Neuronal stem cell (in vitro differentiated cells): ENCODE measurements around the gene NAV2.

Source experiments
- DNase-seq: peaks from one replicate; pipeline ENCODE4 v3.0.0-alpha.2; 2013; ENCODE audit warnings: low spot score
- H2AFZ ChIP-seq: one replicate; pipeline ENCODE4 v1.6.1; 2013; ENCODE audit warnings: mild to moderate bottlenecking, low read length, inconsistent platforms
- H2AK5ac ChIP-seq: 2 replicates; pipeline ENCODE4 v1.6.1; 2013; ENCODE audit warnings: low read depth, mild to moderate bottlenecking, inconsistent platforms, low read length, moderate library complexity, mixed read lengths
- H2BK120ac ChIP-seq: 2 replicates; pipeline ENCODE4 v1.6.1; 2013; ENCODE audit warnings: low read depth, mild to moderate bottlenecking, inconsistent platforms, low read length, moderate library complexity, mixed read lengths
- H2BK12ac ChIP-seq: one replicate; pipeline ENCODE4 v1.6.1; 2013; ENCODE audit warnings: low read length, inconsistent platforms
- H2BK15ac ChIP-seq: 2 replicates; pipeline ENCODE4 v1.6.1; 2013; ENCODE audit warnings: mild to moderate bottlenecking, low read length, inconsistent platforms, mixed read lengths
- H2BK5ac ChIP-seq: one replicate; pipeline ENCODE4 v1.6.1; 2013; ENCODE audit warnings: inconsistent platforms, mild to moderate bottlenecking, low read length, moderate library complexity
- H3K14ac ChIP-seq: one replicate; pipeline ENCODE4 v1.6.1; 2013; ENCODE audit warnings: low read length, inconsistent platforms
- H3K18ac ChIP-seq: 2 replicates; pipeline ENCODE4 v1.6.1; 2013; ENCODE audit warnings: low read length, inconsistent platforms
- H3K23ac ChIP-seq: 2 replicates; pipeline ENCODE4 v1.6.1; 2013; ENCODE audit warnings: low read depth, mild to moderate bottlenecking, mixed read lengths, low read length, inconsistent platforms; ENCODE audit not compliant: poor library complexity
- H3K27ac ChIP-seq: replicated peaks from 3 replicates; pipeline ENCODE4 v1.5.1; 2013; ENCODE audit warnings: low read length, inconsistent platforms
- H3K27me3 ChIP-seq, 3 experiments: 2 replicates each; pipeline ENCODE4 v1.6.1; 2013; ENCODE audit warnings: low read length in 3 of 3, mild to moderate bottlenecking in 2 of 3, inconsistent platforms in 1 of 3, low read depth in 1 of 3, mixed read lengths in 1 of 3, moderate library complexity in 1 of 3; ENCODE audit not compliant: control insufficient read depth in 3 of 3, insufficient read depth in 3 of 3
- H3K36me3 ChIP-seq, 2 donors: replicated peaks in 1 of 2; 2 replicates each; pipeline ENCODE4 v1.6.1; 2013; ENCODE audit warnings: low read length in 2 of 2; ENCODE audit not compliant: control insufficient read depth in 2 of 2, insufficient read depth in 2 of 2
- H3K4ac ChIP-seq: 2 replicates; pipeline ENCODE4 v1.6.1; 2013; ENCODE audit warnings: inconsistent platforms, mild to moderate bottlenecking, low read length, moderate library complexity
- H3K4me1 ChIP-seq, 2 donors: 1 replicate in 1 of 2; 2 replicates in 1 of 2; pipeline ENCODE4 v1.6.1; 2013; ENCODE audit warnings: low read length in 2 of 2, low read depth in 1 of 2; ENCODE audit not compliant: control insufficient read depth in 2 of 2, insufficient read depth in 1 of 2
- H3K4me2 ChIP-seq: one replicate; pipeline ENCODE4 v1.6.1; 2013; ENCODE audit warnings: mild to moderate bottlenecking, low read length, inconsistent platforms; ENCODE audit not compliant: insufficient read depth, poor library complexity, severe bottlenecking
- H3K4me3 ChIP-seq, 2 donors: 2 replicates each; pipeline ENCODE4 v1.5.1; 2013; ENCODE audit warnings: low read length in 2 of 2, mild to moderate bottlenecking in 2 of 2, inconsistent platforms in 1 of 2, moderate library complexity in 1 of 2
- H3K79me1 ChIP-seq: one replicate; pipeline ENCODE4 v1.6.1; 2013; ENCODE audit warnings: low read depth, mild to moderate bottlenecking, inconsistent platforms, low read length, moderate library complexity
- H3K9ac ChIP-seq: one replicate; pipeline ENCODE4 v1.6.1; 2013; ENCODE audit warnings: mild to moderate bottlenecking, low read depth, low read length, inconsistent platforms; ENCODE audit not compliant: poor library complexity
- H3K9me3 ChIP-seq, 2 donors: replicated peaks in 1 of 2; 2 replicates each; pipeline versions ENCODE3 to v1.6.1; 2013; ENCODE audit warnings: low read length in 2 of 2, mild to moderate bottlenecking in 2 of 2, inconsistent platforms in 1 of 2, low read depth in 1 of 2, mixed read lengths in 1 of 2, moderate library complexity in 1 of 2; ENCODE audit not compliant: control insufficient read depth in 2 of 2, insufficient read depth in 1 of 2
- H4K8ac ChIP-seq: one replicate; pipeline ENCODE4 v1.6.1; 2013; ENCODE audit warnings: low read depth, mild to moderate bottlenecking, inconsistent platforms, low read length, moderate library complexity
- H4K91ac ChIP-seq: one replicate; pipeline ENCODE4 v1.6.1; 2013; ENCODE audit warnings: low read length, low read depth, mild to moderate bottlenecking, inconsistent platforms; ENCODE audit not compliant: poor library complexity
- WGBS, 2 donors: extraction: QIAGEN DNeasy Blood & Tissue Kit; methylation state at CpG; one replicate each; pipeline ENCODE4 v1.1.7; 2013; ENCODE audit warnings: missing lambda C conversion rate in 2 of 2, mixed read lengths in 1 of 2; ENCODE audit not compliant: insufficient read length in 2 of 2, insufficient replicate concordance in 1 of 2; ENCODE audit errors: extremely low coverage in 2 of 2; 5-methylcytosine and 5-hydroxymethylcytosine counted together

The NAV2 gene

GRCh38 chr11:19913893-19914249 is 201.2 kb downstream of the NAV2 start:
- no peak overlapping the region for H2BK15ac ChIP-seq
- no peaks in the 10 kb centered on the region for H3K27me3 ChIP-seq
- H3K18ac ChIP-seq: no peak overlapping the region
- H2BK120ac ChIP-seq: no peak overlapping the region
- H3K4me2 ChIP-seq: no peak overlapping the region
- H3K9ac ChIP-seq: no peak overlapping the region
- H4K91ac ChIP-seq: no peak overlapping the region
- H3K27ac ChIP-seq: no peak overlapping the region
- WGBS, 2 donors: no CpG with 5 or more reads among the region's 3 CpGs
- no peak for DNase-seq
- H3K79me1 ChIP-seq: no peaks in the 10 kb centered on the region
- no peak overlapping the region for H2AFZ ChIP-seq
- H3K36me3 ChIP-seq: peaks cover 0 to 9% of the 10 kb centered on the region in 2 donors
- no peak overlapping the region for H3K4me3 ChIP-seq
- H3K23ac ChIP-seq: no peak overlapping the region
- no peak overlapping the region for H3K14ac ChIP-seq
- H3K4me1 ChIP-seq: peaks cover 9 to 10% of the 10 kb centered on the region in 2 donors
- no peak overlapping the region for H3K4ac ChIP-seq
- H2AK5ac ChIP-seq: no peak overlapping the region
- no peak overlapping the region for H2BK5ac ChIP-seq
- no peak overlapping the region for H4K8ac ChIP-seq
- no peaks in the 10 kb centered on the region for H3K9me3 ChIP-seq
- no peak overlapping the region for H2BK12ac ChIP-seq

DNA sequence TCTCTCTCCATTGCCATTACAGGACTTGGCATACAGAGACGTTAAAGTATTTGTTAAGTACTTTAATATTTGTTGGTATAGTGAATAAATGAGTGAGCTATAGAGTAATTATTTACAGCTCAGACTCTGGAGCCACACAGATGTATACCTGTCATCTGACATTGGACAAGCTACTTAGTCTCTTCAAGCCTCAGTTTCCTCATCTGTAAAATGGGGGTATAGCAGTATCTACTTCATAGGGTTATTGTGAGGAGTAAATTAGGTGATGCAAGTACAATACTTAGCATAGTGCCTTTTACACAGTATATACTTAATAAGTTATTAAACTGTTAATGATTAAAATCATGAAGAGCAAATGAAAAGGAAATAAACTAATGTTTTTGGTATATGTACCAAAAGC is 203.2 kb downstream of the NAV2 start:
- H3K4me3 ChIP-seq: no peak overlapping the region
- no peaks in the 10 kb centered on the region for H3K27me3 ChIP-seq
- H2AK5ac ChIP-seq: no peak overlapping the region
- no peak overlapping the region for H3K4me2 ChIP-seq
- H2BK5ac ChIP-seq: no peak overlapping the region
- DNase-seq: no peak
- no peak overlapping the region for H3K14ac ChIP-seq
- H3K4ac ChIP-seq: no peak overlapping the region
- no peak overlapping the region for H3K27ac ChIP-seq
- no peaks in the 10 kb centered on the region for H3K79me1 ChIP-seq
- no peak overlapping the region for H4K8ac ChIP-seq
- H3K4me1 ChIP-seq: peaks cover 9 to 10% of the 10 kb centered on the region in 2 donors
- no peaks in the 10 kb centered on the region for H3K9me3 ChIP-seq
- H3K36me3 ChIP-seq: peaks cover 0 to 9% of the 10 kb centered on the region in 2 donors
- no peak overlapping the region for H3K9ac ChIP-seq
- no peak overlapping the region for H2BK12ac ChIP-seq
- H2AFZ ChIP-seq: no peak overlapping the region
- H2BK120ac ChIP-seq: no peak overlapping the region
- H3K18ac ChIP-seq: no peak overlapping the region
- H2BK15ac ChIP-seq: no peak overlapping the region
- no peak overlapping the region for H4K91ac ChIP-seq
- no CpG with 5 or more reads among the region's 1 CpG for WGBS, 2 donors
- H3K23ac ChIP-seq: no peak overlapping the region

GRCh38 chr11:19917069-19917468 is 204.4 kb downstream of the NAV2 start:
- no peak overlapping the region for H2BK5ac ChIP-seq
- no peak overlapping the region for H3K9ac ChIP-seq
- no peak overlapping the region for H2BK12ac ChIP-seq
- WGBS, 2 donors: no CpG with 5 or more reads among the region's 1 CpG
- H4K91ac ChIP-seq: no peak overlapping the region
- no peak overlapping the region for H2BK120ac ChIP-seq
- H3K9me3 ChIP-seq: no peaks in the 10 kb centered on the region
- H4K8ac ChIP-seq: no peak overlapping the region
- H3K27ac ChIP-seq: no peak overlapping the region
- H3K4ac ChIP-seq: no peak overlapping the region
- H3K36me3 ChIP-seq: peaks cover 0 to 9% of the 10 kb centered on the region in 2 donors
- no peak overlapping the region for H2AFZ ChIP-seq
- H2BK15ac ChIP-seq: no peak overlapping the region
- no peak overlapping the region for H3K14ac ChIP-seq
- no peak overlapping the region for H3K18ac ChIP-seq
- H3K4me3 ChIP-seq: no peak overlapping the region
- H3K23ac ChIP-seq: no peak overlapping the region
- no peaks in the 10 kb centered on the region for H3K79me1 ChIP-seq
- no peaks in the 10 kb centered on the region for H3K27me3 ChIP-seq
- no peak overlapping the region for H3K4me2 ChIP-seq
- no peak for DNase-seq
- H3K4me1 ChIP-seq: peaks cover 9 to 10% of the 10 kb centered on the region in 2 donors
- H2AK5ac ChIP-seq: no peak overlapping the region

GRCh38 chr11:19918302-19919049 is 205.8 kb downstream of the NAV2 start:
- Histone ChIP-seq H3K27ac (no peak overlapping the region), H3K9me3 (no peaks in the 10 kb centered on the region)

More at GRCh38 chr11:19918302-19919049, 205.8 kb downstream of the NAV2 start:
- Histone ChIP-seq H3K36me3 (peaks cover 0 to 9% of the 10 kb centered on the region in 2 donors), H3K79me1 (no peaks in the 10 kb centered on the region), H2AFZ (no peak overlapping the region), H3K4ac (no peak overlapping the region), H2BK12ac (no peak overlapping the region), H2AK5ac (no peak overlapping the region), H4K8ac (no peak overlapping the region), H3K4me1 (peaks cover under 1 to 1% of the 10 kb centered on the region in 2 donors), H3K14ac (no peak overlapping the region), H3K9ac (no peak overlapping the region), H2BK120ac (no peak overlapping the region), H3K18ac (no peak overlapping the region), H2BK5ac (no peak overlapping the region), H2BK15ac (no peak overlapping the region), H3K27me3 (no peaks in the 10 kb centered on the region), H3K4me3 (no peak overlapping the region), H4K91ac (no peak overlapping the region), H3K4me2 (no peak overlapping the region), H3K23ac (no peak overlapping the region)
- no CpG with 5 or more reads among the region's 5 CpGs for WGBS, 2 donors
- DNase-seq: no peak
